Fibroblast of the conjunctiva (primary cell): ENCODE results near the gene RINT1.
A peak's percentile ranks its signal among the peaks of the same experiment; 100 is the strongest.
"Not testable (repeated sequence)": the region's sequence is repeated elsewhere in the genome, so short reads cannot be mapped to it uniquely, and the experiment has no call there.

Experiments used
- DNase-seq: peaks from one replicate; pipeline ENCODE4 v3.0.0-alpha.2; 2010; ENCODE audit warnings: low read depth

Gene RINT1

GRCh38 chr7:105532709-105533460 lies 884 bp downstream of the RINT1 start:
- DNase-seq, result no peak

GRCh38 chr7:105538339-105538738 lies 6.3 kb downstream of the RINT1 start:
- no peak for DNase-seq

- no peak for DNase-seq
Measured at GRCh38 chr7:105559926-105560325, 27.9 kb downstream of the RINT1 start.

DNA sequence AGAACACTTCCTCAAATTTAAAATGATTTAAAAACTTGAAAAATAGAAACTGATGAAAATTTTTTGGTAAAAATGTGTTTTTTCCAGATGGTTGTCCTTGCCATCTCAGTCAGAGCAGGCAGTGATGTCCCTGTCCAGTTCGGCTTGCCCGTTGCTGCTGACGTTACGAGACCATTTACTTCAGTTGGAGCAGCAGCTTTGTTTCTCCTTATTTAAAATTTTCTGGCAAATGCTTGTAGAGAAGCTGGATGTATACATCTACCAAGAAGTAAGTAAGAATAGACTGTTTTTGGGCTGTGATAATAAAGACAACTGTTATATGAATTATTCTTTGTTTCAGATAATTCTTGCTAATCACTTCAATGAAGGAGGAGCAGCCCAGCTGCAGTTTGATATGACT lies 33.2 kb downstream of the RINT1 start:
- DNase-seq, result no peak

DNA sequence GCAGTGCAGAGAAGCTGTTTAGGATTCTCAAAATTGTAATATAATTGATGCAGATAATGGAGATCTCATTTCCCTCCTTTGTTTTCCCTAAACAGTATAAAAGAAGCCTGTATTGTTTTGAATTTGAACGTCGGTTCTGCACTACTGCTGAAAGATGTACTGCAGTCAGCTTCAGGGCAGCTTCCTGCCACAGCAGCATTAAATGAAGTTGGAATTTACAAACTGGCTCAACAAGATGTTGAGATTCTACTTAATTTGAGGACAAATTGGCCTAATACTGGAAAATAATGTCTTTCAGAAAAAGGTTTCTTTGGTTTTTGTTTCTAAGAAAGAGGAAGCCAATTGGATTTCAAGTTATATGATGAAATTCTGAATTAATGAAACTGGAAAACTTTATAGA lies 35.0 kb downstream of the RINT1 start:
- no peak for DNase-seq

- no peak for DNase-seq
Measured at GRCh38 chr7:105567821-105568220, 35.8 kb downstream of the RINT1 start.

GRCh38 chr7:105571891-105572290 lies 39.9 kb downstream of the RINT1 start:
- no peak for DNase-seq

DNA sequence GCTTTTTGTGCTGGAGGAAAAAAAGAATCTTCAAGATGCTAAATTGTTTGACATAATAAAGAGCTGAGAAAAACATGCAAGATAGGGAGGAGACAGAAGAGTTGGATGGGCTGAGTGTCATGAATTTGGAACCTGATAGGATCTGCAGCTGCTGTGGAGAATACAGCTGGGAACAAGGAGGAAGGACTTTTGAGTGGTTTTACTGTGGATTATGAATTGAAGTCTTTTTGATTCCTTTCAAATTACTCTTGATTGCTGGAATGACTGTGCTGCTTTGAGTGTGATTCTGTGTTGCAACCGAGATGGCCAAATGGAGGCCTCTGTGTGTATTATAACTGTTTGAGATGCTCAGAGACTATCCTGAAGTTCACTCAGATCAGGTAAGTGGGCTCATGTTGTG lies 45.2 kb downstream of the RINT1 start:
- DNase-seq, result no peak

DNA sequence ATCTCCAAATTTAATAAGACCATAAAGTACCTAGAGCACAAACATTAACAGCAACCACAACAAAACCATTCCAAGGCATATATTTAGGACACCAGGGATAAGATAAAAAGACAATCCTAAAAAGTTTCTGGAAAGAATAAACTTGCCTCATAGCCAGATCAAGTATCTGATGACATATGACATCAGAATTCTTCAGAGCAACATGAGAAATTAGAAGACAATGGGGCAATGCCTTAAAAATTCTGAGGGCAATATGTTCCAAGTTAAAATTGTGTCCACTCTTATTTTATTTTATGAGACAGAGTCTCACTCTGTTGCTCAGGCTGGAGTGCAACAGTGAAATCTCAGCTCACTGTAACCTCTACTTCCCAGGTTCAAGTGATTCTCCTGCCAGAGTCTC lies 46.5 kb downstream of the RINT1 start:
- DNase-seq, result no peak

- no peak for DNase-seq
Measured at GRCh38 chr7:105580022-105580740, 48.2 kb downstream of the RINT1 start.

GRCh38 chr7:105581066-105581811 lies 49.2 kb downstream of the RINT1 start, which contains the start of gene EFCAB10:
Gene EFCAB10 (minus strand): TSS chr7:105581493. CDS start chr7:105581463, 30 bp downstream.
- DNase-seq, result no peak

DNA sequence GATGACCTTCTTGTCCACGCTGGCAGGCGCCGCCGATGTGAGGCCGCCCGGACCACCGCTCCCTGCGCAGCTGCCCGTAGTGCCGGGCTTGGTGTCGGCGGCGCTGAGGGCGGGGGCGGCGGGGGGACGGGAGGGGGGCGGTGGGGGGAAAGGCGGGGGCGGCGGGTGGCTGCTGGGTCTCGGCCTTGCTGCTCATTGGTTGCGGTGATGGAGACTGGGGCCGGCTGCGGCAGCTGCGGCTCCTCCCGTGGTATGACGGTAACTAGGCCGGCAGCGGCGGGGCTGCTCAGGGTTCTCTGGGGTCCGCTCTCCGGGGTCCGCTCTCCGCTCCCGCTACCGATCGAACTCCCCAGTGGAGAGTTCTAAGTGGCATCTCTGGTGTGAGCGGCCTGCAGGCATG lies 51.1 kb downstream of the RINT1 start:
- no peak for DNase-seq

DNA sequence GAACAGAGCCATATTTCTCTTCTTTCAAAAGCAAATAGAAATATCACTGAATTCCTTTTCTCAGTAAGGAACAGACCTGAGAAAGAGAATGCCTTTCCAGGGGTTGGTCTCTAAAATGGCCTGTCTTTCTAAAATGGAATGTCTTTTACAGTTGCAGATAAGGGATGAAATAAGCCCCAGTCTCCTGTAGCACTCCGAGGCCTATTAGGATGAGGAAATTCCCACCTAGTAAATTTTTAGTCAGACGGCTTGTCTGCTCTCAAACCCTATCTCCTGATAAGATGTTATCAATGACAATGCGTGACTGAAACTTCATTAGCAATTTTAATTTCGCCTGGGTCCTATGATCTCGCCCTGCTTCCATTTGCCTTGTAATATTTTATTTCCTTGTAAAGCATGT lies 52.2 kb downstream of the RINT1 start:
- no peak for DNase-seq

DNA sequence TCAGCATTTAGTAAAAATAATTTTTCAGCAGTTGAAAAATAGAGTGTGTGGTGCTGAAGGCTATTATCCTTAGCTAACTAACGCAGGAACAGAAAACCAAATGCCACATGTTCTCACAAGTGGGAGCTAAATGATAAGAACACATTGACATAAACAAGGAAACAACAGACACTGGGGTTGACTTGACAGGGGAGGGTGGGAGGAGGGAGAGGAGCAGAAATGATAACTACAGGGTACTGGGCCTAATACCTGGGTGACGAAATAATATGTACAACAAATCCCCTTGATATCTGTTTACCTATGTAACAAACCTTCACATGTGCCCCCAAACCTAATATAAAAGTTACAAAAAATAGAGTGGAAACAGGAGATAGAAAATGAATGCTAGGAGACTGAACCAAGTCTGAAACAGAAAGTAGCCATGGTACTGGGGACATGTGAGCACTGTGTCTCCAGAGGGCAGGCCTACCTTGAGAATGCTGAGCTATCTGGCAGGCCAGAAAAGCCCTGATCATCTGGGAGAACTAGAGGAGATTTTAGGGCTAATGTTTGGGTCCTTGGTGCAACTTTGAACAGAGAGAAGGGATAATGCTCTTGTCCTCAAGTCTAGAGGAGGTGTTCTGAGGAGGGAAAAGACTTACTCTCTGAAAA lies 54.0 kb downstream of the RINT1 start:
- no peak for DNase-seq

DNA sequence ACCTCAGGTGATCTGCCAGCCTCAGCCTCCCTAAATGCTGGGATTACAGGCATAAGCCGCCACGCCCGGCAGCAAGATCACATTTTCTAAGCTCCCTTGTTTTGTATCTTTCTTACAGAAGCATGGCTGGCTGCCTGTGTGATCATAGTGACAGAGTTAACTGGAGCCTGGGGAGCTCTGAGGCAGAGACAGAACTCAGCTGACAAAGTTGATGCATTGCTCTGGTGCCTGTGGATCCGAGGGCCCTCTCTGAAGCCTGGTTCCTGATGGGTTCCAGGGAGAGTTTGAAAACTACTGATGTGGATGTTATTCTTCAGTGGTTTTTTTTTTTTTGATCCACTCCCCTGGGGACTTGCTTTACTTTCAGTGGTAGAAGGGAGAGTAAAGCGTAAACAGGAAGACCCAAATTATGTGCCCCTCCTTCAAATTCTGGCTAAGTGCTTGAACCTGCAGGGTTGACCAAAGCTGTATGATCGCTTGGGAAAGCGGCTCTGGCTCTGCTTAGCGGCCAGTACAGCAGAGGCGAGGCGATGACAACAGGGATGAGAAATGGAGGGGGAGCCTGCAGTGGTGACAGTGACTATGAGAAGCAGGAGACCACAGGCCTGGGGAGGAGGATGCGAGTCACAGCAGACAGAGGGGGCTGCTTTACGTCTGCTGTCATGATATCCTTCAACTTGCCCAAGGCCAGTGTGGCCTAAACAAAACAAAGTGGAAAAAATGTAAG lies 56.1 kb downstream of the RINT1 start:
- no peak for DNase-seq

GRCh38 chr7:105589356-105590077 lies 57.5 kb downstream of the RINT1 start:
- DNase-seq, result peak; percentile 75

GRCh38 chr7:105590793-105591192 lies 58.8 kb downstream of the RINT1 start:
- no peak for DNase-seq

DNA sequence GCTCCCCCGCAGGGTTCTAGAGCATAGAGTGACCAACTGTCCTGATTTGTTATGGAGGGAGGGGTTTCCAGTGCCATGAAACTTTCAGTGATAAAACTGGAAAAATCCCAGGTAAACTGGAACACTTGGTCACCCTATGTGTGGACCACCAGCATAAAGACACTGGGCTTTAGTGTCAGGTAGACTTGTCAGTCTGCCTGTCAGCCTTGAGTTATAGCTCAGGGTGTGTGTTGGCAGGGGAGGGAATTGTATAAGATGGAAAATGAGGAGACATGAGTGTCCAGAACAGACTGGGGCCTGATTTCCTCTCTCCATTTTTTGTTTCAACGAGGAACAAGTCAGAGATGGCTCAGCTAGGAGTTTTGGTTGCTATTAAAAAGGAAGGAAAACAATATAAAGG lies 59.5 kb downstream of the RINT1 start:
- DNase-seq, result no peak

GRCh38 chr7:105594034-105594433 lies 62.0 kb downstream of the RINT1 start:
- DNase-seq, result no peak

- no peak for DNase-seq
Measured at GRCh38 chr7:105596866-105597265, 64.9 kb downstream of the RINT1 start.

DNA sequence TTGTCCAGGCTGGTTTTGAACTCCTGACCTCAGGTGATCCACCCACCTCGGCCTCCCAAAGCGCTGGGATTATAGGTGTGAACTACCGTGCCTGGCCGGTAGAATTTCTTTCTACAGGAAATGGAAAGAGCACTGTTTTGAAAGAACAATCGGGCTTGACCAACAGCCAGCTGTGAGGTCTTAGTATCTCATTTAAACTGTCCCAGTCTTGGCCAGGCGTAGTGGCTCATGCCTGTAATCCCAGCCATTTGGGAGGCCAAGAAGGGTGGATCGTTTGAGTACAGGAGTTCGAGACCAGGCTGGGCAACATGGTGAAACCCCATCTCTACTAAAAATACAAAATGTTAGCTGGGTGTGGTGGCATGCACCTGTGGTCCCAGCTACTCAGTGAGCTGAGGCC lies 67.1 kb downstream of the RINT1 start:
- not testable (repeated sequence) for DNase-seq
